Tibial nerve (tissue), 4 donors: ENCODE data around the gene RAB11FIP3. TPM values are rescaled to one million over a fixed set of nuclear protein-coding genes. Genes with fewer than 3 reads are reported as not detected.
"Not testable (repeated sequence)": the region's sequence is repeated elsewhere in the genome, so short reads cannot be mapped to it uniquely, and the experiment has no call there.

ENCODE experiments used
- DNase-seq, 2 donors: peaks; one replicate each; pipeline ENCODE4 v3.0.0-alpha.2; 2019; ENCODE audit warnings: low spot score in 2 of 2
- H3K27ac ChIP-seq, 4 donors: fragments of 200-600 bp; sonication (generic) in 3 of 4; one replicate each; pipeline ENCODE4 v1.5.1; 2017 to 2019; ENCODE audit warnings: mild to moderate bottlenecking in 1 of 4
- H3K27me3 ChIP-seq, 2 donors: fragments of 200-600 bp; sonication (generic) in 1 of 2; one replicate each; pipeline versions ENCODE4 v1.5.1 to v1.6.0; 2017 to 2019
- H3K36me3 ChIP-seq, 3 donors: fragments of 200-600 bp; sonication (generic); one replicate each; pipeline ENCODE4 v1.5.1; 2018 to 2019
- H3K4me1 ChIP-seq, 4 donors: fragments of 200-600 bp; sonication (generic) in 3 of 4; one replicate each; pipeline ENCODE4 v1.5.1; 2017 to 2019
- H3K4me3 ChIP-seq, 4 donors: fragments of 200-600 bp; sonication (generic) in 3 of 4; one replicate each; pipeline ENCODE4 v1.5.1; 2017 to 2019; ENCODE audit warnings: mild to moderate bottlenecking in 1 of 4, moderate library complexity in 1 of 4
- H3K9me3 ChIP-seq, 4 donors: fragments of 200-600 bp; sonication (generic) in 3 of 4; one replicate each; pipeline ENCODE4 v1.5.1; 2017 to 2019
- EP300 ChIP-seq, 2 donors: sonication (generic); formaldehyde crosslinking; IDR thresholded peaks; one replicate each; pipeline ENCODE4 v1.6.1; 2017; ENCODE audit warnings: antibody characterized with exemption in 2 of 2, mild to moderate bottlenecking in 1 of 2
- POLR2A ChIP-seq, 2 donors: fragments of 450-650 bp; IDR thresholded peaks; one replicate each; pipeline ENCODE4 v1.6.1; 2017; ENCODE audit warnings: antibody characterized with exemption in 2 of 2, mild to moderate bottlenecking in 2 of 2, moderate library complexity in 2 of 2
- WGBS, 2 donors: methylation state at CpG; one replicate each; pipeline ENCODE4 v1.1.5; 2018; 5-methylcytosine and 5-hydroxymethylcytosine counted together
- total RNA-seq, 4 donors: library from RNA; depleted of rRNA; stranded (reverse); fragments of >200 nt; gene quantifications; one replicate each; pipeline ENCODE4 v1.1.0, GENCODE V29; 2016
- TF ChIP-seq, protein P1 (sequence below), 5 experiments: fragments of 200-600 bp in 3 of 5; fragments of 450-650 bp in 2 of 5; sonication (generic) in 3 of 5; IDR thresholded peaks; one replicate each; pipeline ENCODE4 v1.5.1; 2016 to 2019; ENCODE audit warnings: antibody characterized with exemption in 5 of 5, mild to moderate bottlenecking in 3 of 5, moderate library complexity in 2 of 5

The RAB11FIP3 gene
- total RNA-seq, 4 donors from 2014 or later = 30.2 to 128 (median 54.6) TPM

DNA sequence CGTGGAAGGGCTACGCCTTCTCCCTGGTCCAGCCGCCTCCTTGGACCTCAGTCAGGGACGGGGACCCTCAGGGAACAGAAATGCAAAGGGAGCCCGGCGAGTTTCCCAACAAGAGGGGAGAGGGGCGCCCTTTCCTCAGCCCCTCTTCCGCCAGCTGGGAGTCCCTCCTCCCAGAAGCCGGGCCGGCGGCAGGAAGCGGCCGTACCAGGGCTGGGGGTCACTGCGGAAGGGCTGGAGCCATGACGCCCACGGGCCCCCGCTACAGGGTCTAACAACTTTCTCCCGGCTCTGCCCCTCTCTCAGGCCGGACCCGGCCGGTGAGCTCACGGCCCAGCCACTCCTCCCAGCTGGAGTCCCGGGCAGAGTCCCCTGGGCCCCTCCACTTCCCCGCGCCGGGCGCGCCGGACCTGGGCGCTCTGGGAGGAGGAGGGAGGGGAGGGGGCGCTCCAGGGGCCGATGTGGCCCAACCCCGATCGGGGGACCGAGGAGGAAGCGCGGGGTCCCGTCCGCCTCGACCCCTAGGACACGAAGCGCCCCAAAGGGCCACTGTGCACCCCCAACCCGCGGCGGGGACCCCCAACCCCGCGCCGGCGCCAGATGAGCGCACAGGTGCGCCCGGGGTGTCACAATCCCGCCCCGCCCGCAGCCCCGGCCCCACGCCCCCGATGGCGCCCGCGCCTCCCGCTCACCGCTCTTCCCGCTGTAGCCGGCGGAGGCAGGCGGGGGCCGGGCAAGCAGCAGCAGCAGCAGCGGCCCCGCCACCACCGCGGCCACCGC lies 44.2 kb upstream of the RAB11FIP3 start:
- peaks cover 0 to 49% (median 14%) of the 10 kb centered on the region in 4 donors for H3K4me1 ChIP-seq
- 0 to 1% methylated on average over 17 to 29 of the region's 73 CpGs for WGBS, 2 donors
- H3K4me3 ChIP-seq = peak overlapping the region; percentile 72 to 99 (median 88)
- DNase-seq = no peak
- TF ChIP-seq POLR2A (IDR thresholded peaks at IDR 0.05) (no peak), EP300 (IDR thresholded peaks at IDR 0.05) (no peak)
- TF ChIP-seq, protein P1, sequence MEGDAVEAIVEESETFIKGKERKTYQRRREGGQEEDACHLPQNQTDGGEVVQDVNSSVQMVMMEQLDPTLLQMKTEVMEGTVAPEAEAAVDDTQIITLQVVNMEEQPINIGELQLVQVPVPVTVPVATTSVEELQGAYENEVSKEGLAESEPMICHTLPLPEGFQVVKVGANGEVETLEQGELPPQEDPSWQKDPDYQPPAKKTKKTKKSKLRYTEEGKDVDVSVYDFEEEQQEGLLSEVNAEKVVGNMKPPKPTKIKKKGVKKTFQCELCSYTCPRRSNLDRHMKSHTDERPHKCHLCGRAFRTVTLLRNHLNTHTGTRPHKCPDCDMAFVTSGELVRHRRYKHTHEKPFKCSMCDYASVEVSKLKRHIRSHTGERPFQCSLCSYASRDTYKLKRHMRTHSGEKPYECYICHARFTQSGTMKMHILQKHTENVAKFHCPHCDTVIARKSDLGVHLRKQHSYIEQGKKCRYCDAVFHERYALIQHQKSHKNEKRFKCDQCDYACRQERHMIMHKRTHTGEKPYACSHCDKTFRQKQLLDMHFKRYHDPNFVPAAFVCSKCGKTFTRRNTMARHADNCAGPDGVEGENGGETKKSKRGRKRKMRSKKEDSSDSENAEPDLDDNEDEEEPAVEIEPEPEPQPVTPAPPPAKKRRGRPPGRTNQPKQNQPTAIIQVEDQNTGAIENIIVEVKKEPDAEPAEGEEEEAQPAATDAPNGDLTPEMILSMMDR (IDR thresholded peaks at IDR 0.05) = no peak
- no peaks in the 10 kb centered on the region for H3K27me3 ChIP-seq
- no peaks in the 10 kb centered on the region for H3K9me3 ChIP-seq
- peak overlapping the region; percentile 52 to 86 (median 80) for H3K27ac ChIP-seq
- H3K36me3 ChIP-seq = peaks cover 0 to 18% (median 0%) of the 10 kb centered on the region in 3 donors

DNA sequence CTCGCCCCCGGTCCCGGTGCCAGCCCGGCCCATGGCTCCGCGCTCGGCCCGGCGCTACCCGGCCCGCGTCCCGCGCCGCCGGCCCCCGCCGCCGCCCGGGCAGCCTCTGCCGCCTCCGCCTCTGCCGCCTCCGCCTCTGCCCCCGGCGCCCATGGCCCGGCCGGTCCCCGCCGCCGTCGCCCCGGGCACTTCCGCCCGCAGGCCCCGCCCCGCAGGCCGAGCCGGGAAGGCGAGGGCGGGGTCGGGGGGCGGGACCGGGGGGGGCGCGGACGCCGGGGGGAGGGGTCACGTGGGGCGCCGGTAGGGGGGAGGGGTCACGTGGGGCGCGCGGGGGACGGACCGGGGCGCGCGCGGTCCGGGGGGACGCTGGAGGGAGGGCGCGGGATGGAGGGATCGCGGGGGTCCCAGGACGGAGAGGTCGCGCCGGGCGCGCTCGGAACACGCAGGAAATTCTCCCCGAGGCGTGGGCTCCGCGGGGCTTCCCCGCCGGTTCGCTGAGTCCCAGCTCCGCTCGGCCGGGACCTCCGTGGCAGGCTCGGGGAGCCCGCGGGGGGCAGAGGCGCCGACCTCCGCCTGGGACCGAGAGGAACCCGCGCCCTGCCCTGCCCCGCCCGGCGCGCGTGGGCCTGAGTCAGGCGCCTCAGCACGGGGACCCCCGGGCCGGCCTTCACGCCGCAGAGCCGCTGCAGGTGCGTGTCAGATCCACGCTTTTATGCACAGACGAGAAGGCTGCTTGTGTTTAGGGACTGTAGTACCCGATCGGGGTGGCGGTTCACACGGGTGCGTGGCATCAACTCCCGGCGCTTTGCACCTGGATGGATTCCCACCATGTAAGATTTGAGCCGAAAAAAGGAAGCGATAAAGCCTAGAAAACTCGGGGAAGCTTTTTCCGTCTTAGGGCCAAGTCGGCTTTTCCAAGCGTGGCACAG lies 43.4 kb upstream of the RAB11FIP3 start, which contains the start of gene PGAP6:
TSS of gene PGAP6 (minus strand) at position 190 of the 929 bp plus-strand sequence. CDS start at position 33, 157 bp downstream.
- WGBS, 2 donors = 1% methylated on average over 17 to 36 of the region's 123 CpGs
- H3K27ac ChIP-seq = peak within 1 kb of the TSS; percentile 55 to 94 (median 90)
- peak; percentile 64 to 66 for DNase-seq

DNA sequence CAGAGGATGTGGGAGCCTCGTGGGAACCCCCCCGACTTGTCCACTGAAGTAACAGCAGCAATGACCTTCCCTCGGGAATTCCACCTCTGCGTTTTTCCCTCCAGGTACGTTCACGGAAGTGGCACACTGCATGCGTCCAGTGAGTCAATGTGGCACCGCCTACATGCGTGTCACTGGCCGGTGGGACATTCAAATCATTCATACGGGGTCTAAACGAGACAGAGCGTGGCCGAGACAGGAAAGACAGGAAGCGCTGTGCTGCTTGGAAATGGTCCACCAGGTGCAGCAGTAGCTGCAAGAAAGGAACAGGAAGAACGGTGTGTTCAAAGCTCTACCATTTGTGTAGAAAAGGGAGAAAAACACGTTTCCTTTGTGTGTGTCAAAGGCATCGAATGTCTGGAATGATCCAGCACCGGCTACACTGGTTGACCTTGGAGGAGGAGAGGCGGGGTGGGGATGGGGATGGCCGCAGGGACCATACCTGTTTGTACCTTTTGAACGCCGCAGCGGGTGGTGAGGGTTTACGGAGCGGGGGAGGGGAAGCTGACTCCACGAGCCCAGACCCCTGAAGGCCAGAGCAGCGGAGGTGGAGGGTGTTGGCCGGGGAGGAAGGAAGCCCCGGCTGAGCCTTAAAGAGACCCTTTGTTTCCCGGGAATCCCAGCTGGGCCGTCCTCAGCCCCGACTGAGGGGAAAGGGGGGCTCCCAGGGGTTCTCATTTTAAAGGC lies 42.0 kb upstream of the RAB11FIP3 start:
- Histone ChIP-seq H3K27ac (peak overlapping the region in 3 of 4 donors; percentile 19 to 94 (median 85)), H3K4me1 (peaks cover 0 to 49% (median 14%) of the 10 kb centered on the region in 4 donors), H3K36me3 (no peaks in the 10 kb centered on the region), H3K27me3 (no peaks in the 10 kb centered on the region), H3K4me3 (peak overlapping the region in 2 of 4 donors; percentile 95 to 99), H3K9me3 (no peaks in the 10 kb centered on the region)
- no peak for TF ChIP-seq POLR2A (IDR thresholded peaks at IDR 0.05)
- TF ChIP-seq, protein P1 (IDR thresholded peaks at IDR 0.05) = no peak
- no peak for TF ChIP-seq EP300 (IDR thresholded peaks at IDR 0.05)
- no peak for DNase-seq
- WGBS, 2 donors = 33 to 37% methylated on average over 33 of the region's 33 CpGs

More for the DNA sequence above, 43.4 kb upstream of the RAB11FIP3 start, which contains the start of gene PGAP6:
- Histone ChIP-seq H3K9me3 (no peaks in the 10 kb centered on the region), H3K36me3 (peaks cover 0 to 9% (median 0%) of the 10 kb centered on the region in 3 donors), H3K4me1 (peaks cover 0 to 49% (median 14%) of the 10 kb centered on the region in 4 donors), H3K27me3 (no peaks in the 10 kb centered on the region), H3K4me3 (peak within 1 kb of the TSS; percentile 73 to 99 (median 90))
- peak in 1 of 2 donors; percentile 36 for TF ChIP-seq EP300 (IDR thresholded peaks at IDR 0.05)
- TF ChIP-seq, protein P1 (IDR thresholded peaks at IDR 0.05) = no peak
- peak in 1 of 2 donors; percentile 34 for TF ChIP-seq POLR2A (IDR thresholded peaks at IDR 0.05)

DNA sequence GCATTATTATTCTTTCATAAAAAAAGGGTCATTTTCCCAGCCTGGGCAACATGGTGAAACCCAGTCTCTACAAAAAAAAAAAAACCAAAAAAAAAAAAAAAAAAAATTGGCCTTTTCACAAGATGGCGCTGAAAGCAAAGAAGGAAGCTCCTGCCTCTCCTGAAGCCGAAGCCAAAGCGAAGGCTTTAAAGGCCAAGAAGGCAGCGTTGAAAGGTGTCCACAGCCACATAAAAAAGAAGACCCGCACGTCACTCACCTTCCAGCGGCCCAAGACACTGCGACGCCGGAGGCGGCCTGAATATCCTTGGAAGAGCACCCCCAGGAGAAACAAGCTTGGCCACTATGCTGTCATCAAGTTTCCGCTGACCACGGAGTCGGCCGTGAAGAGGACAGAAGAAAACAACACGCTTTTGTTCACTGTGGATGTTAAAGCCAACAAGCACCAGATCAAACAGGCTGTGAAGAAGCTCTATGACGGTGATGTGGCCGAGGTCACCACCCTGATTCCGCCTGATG lies 38.8 kb upstream of the RAB11FIP3 start:
- WGBS, 2 donors = 45 to 47% methylated on average over 19 of the region's 19 CpGs
- TF ChIP-seq EP300 (IDR thresholded peaks at IDR 0.05) (no peak), POLR2A (IDR thresholded peaks at IDR 0.05) (no peak)
- TF ChIP-seq, protein P1 (IDR thresholded peaks at IDR 0.05) = no peak
- DNase-seq = no peak
- H3K36me3 ChIP-seq = no peaks in the 10 kb centered on the region
- H3K9me3 ChIP-seq = no peaks in the 10 kb centered on the region
- H3K4me3 ChIP-seq = no peak overlapping the region
- H3K4me1 ChIP-seq = peaks cover 0 to 20% (median 7%) of the 10 kb centered on the region in 4 donors
- peak overlapping the region in 2 of 4 donors; percentile 43 to 71 for H3K27ac ChIP-seq
- H3K27me3 ChIP-seq = no peaks in the 10 kb centered on the region

DNA sequence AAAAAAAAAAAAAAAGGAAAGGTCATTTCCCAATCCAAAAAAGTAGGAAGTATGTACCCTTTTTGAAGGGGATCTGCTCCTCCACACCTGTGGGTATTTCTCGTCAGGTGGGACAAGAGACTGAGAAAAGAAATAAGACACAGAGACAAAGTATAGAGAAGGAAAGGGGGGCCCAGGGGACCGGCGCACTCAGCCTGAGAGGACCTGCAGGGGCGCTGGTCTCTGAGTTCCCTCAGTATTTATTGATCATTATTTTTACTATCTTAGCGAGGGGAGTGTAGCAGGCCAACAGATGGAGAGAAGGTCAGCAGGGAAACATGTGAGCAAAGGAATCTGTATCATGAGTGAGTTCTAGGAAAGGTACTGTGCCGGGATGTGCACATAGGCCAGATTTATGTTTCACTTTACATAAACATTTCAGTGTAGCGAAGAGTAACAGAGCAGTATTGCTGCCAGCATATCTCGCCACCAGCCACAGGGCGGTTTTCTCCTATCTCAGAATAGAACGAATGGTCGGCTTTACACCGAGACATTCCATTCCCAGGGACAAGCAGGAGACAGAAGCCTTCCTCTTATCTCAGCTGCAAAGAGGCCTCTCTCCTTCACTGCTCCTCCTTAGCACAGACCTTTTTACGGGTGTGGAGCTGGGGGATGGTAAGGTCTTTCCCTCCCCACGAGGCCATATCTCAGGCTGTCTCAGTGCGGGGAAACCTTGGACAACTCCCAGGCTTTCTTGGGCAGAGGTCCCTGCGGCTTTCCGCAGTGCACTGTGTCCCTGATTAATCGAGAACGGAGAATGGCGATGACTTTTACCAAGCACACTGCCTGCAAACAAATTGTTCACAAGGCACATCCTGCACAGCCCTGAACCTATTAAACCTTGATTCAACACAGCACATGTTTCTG lies 37.4 kb upstream of the RAB11FIP3 start:
- 52 to 60% methylated on average over 20 of the region's 20 CpGs for WGBS, 2 donors

More for the DNA sequence above, 37.4 kb upstream of the RAB11FIP3 start:
- not testable (repeated sequence) for H3K4me3 ChIP-seq, H3K36me3 ChIP-seq, H3K27me3 ChIP-seq, DNase-seq, H3K9me3 ChIP-seq
- peak overlapping the region in 1 of 4 donors; percentile 50 for H3K27ac ChIP-seq
- H3K4me1 ChIP-seq = peaks cover 0 to 14% (median 4%) of the 10 kb centered on the region in 4 donors
